ENCODE results near the gene GLIPR1.

GLIPR1 gene

DNA sequence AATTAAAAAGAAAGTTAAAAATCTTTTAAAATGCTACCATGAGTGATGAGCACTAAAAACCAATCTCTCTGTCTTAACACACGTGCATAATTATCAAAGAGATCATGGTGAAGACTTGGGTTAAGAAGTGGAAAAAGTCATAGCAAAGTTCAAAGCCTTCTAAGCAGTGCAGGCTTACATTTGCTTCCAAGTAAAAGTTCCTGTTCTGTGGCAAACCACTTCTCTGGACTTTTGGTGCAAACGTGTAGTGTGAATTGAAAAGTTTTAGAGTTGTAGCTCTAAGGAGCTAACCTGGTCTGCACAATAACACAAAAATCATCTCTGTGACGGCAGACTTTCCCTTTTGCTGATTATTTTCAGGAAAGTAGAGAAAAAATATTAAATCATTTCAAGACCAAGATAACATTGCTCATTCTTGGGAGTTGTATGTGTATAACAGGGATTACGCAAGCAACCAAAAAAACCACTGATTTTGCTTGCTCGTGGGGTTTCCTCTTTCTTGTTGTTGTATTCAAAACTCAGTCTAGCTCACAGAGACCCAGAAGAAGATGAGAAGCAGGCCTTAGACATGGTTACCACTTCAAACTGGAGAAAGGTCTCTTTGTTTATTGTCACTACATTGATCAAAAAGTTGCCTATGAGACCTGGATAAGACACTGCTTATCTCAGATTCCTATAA, 2.3 kb upstream of the GLIPR1 start:
- no peaks in the 10 kb centered on the region for H3K36me3 ChIP-seq
- peak overlapping the region in 1 of 2 donors; percentile 85 for H3K27ac ChIP-seq
- no peak overlapping the region for H3K4me3 ChIP-seq
- DNase-seq, result no peak
- H3K27me3 ChIP-seq, result no peaks in the 10 kb centered on the region
- intact Hi-C loops (cut with DNase I; ENCODE audit: low total_unique reads), result no loop called here
- H3K9me3 ChIP-seq, result no peaks in the 10 kb centered on the region
- TF ChIP-seq, protein P1, sequence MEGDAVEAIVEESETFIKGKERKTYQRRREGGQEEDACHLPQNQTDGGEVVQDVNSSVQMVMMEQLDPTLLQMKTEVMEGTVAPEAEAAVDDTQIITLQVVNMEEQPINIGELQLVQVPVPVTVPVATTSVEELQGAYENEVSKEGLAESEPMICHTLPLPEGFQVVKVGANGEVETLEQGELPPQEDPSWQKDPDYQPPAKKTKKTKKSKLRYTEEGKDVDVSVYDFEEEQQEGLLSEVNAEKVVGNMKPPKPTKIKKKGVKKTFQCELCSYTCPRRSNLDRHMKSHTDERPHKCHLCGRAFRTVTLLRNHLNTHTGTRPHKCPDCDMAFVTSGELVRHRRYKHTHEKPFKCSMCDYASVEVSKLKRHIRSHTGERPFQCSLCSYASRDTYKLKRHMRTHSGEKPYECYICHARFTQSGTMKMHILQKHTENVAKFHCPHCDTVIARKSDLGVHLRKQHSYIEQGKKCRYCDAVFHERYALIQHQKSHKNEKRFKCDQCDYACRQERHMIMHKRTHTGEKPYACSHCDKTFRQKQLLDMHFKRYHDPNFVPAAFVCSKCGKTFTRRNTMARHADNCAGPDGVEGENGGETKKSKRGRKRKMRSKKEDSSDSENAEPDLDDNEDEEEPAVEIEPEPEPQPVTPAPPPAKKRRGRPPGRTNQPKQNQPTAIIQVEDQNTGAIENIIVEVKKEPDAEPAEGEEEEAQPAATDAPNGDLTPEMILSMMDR (IDR thresholded peaks at IDR 0.05), result no peak
- peaks cover 0 to 26% (median 10%) of the 10 kb centered on the region in 4 donors for H3K4me1 ChIP-seq

DNA sequence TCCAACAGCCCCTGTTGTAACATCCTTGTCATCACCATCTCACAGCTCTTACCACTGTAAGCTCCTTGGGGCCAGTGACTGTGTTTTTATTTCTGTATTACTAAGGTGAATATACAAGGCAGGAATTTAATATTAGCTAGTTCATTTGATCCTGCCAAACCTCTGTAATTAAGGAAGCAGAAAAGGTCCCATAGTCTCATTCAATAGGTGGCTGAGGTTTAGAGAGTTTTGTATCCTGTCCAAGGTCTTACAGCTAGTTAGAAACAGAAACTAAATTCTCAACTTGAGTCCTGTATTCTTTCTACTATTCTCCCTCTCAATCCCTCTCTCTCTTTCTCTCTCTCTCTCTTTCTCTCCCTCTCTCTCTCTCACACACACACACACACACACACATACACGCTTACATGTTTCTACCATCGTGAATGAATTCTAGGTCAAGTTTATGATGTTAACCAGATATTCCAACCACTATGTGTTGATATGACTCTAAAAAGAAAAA, 543 bp upstream of the GLIPR1 start:
- no peaks in the 10 kb centered on the region for H3K36me3 ChIP-seq
- no peaks in the 10 kb centered on the region for H3K9me3 ChIP-seq
- intact Hi-C loops (cut with DNase I; ENCODE audit: low total_unique reads), result loop anchor here (10.0 kb wide), 1 partner anchor 85 kb away; the partner anchor contains the start of gene GLIPR1L2
- TF ChIP-seq, protein P1 (IDR thresholded peaks at IDR 0.05), result no peak
- no peaks in the 10 kb centered on the region for H3K27me3 ChIP-seq
- H3K27ac ChIP-seq, result peak overlapping the region; percentile 85 to 88
- H3K4me1 ChIP-seq, result peaks cover 0 to 43% (median 24%) of the 10 kb centered on the region in 4 donors
- peak overlapping the region; percentile 57 to 70 for H3K4me3 ChIP-seq
- DNase-seq, result no peak

DNA sequence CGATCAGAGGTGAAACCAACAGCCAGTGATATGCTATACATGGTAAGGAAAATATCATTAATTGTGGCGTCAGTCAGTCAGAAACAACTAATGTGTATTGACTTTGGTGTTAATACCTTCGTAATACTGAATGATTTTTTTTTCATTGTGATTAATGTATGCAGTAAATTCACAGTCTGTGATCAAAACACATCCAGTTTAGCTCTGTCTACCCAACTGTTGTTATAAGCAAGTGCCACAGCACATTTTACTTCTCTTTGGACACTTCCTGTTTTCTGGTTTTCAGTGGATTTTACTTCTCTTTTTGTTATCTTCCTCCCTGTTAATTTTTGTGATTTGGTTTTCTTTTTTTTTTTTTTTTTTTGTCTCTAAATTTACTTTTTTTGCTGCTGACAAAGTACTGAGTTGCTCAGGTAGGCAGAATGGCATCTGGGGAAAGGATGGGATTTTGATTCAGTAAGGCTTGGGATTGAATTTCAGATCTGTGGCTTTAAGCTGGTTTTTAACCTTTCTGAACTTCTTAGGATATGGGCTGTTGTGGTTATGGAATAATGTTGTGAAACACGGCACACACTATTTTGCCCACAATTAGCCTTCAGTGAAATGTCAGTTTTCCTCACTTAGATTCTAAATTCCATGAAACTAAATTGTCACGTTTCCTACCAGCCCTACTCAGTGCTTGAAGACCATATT, 604 bp downstream of the GLIPR1 start:
- intact Hi-C loops (cut with DNase I; ENCODE audit: low total_unique reads), result loop anchor here (10.0 kb wide), 1 partner anchor 86 kb away; the partner anchor contains the start of gene GLIPR1L2
- no peak for DNase-seq
- no peaks in the 10 kb centered on the region for H3K36me3 ChIP-seq
- no peaks in the 10 kb centered on the region for H3K27me3 ChIP-seq
- H3K9me3 ChIP-seq, result no peaks in the 10 kb centered on the region
- H3K4me3 ChIP-seq, result peak overlapping the region; percentile 57 to 70
- TF ChIP-seq, protein P1 (IDR thresholded peaks at IDR 0.05), result no peak
- H3K4me1 ChIP-seq, result peaks cover 0 to 51% (median 27%) of the 10 kb centered on the region in 4 donors
- H3K27ac ChIP-seq, result peak overlapping the region; percentile 85 to 88

DNA sequence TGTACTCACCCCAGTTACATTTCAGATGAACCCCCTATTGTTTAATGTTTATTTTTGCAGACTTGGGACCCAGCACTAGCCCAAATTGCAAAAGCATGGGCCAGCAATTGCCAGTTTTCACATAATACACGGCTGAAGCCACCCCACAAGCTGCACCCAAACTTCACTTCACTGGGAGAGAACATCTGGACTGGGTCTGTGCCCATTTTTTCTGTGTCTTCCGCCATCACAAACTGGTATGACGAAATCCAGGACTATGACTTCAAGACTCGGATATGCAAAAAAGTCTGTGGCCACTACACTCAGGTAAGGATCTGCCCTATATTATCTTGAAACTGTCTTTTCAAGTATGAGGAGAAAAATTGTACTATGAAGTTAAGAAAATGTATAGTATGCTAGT, 1.2 kb downstream of the GLIPR1 start:
- Histone ChIP-seq H3K27me3 (no peaks in the 10 kb centered on the region), H3K36me3 (no peaks in the 10 kb centered on the region), H3K4me3 (peak overlapping the region; percentile 57 to 70), H3K9me3 (no peaks in the 10 kb centered on the region), H3K4me1 (peaks cover 0 to 58% (median 27%) of the 10 kb centered on the region in 4 donors), H3K27ac (peak overlapping the region; percentile 85 to 88)
- intact Hi-C loops (cut with DNase I; ENCODE audit: low total_unique reads), result loop anchor here (10.0 kb wide), 1 partner anchor 87 kb away; the partner anchor contains the start of gene GLIPR1L2
- no peak for DNase-seq
- TF ChIP-seq, protein P1 (IDR thresholded peaks at IDR 0.05), result no peak

DNA sequence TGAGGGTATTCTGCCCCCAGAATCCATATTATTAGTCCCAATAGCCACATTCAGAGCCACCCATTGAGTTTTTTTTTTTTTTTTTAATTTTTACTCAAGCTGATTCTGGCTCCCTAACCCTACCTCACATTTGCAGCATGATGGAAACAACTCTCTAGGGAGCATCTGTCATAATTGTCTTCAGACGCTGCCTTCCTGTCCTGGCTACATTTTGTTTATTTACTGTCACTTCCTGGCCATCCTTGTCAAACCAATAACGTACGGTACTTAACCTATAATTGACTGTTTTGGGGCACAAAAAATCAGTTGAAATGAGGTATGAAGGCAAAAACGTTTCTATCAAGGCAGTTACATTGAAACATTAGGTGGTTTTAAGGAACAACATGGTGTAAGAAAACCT, 2.1 kb downstream of the GLIPR1 start:
- TF ChIP-seq, protein P1 (IDR thresholded peaks at IDR 0.05), result no peak
- DNase-seq, result no peak
- intact Hi-C loops (cut with DNase I; ENCODE audit: low total_unique reads), result loop anchor here (10.0 kb wide), 1 partner anchor 88 kb away; the partner anchor contains the start of gene GLIPR1L2
- Histone ChIP-seq H3K9me3 (no peaks in the 10 kb centered on the region), H3K27ac (peak overlapping the region; percentile 85 to 88), H3K36me3 (no peaks in the 10 kb centered on the region), H3K4me3 (peak overlapping the region; percentile 57 to 70), H3K27me3 (no peaks in the 10 kb centered on the region), H3K4me1 (peaks cover 0 to 64% (median 27%) of the 10 kb centered on the region in 4 donors)

All from tibial artery (tissue), 4 donors.